Islet of Langerhans (tissue), 1 donor: ENCODE measurements around the gene NEDD4L.

ENCODE experiments used
- FAIRE-seq: peaks from one replicate; lab custom pipeline; 2011; peaks lifted over from hg19 to GRCh38; lab: Jason Lieb, UNC

Gene NEDD4L

GRCh38 chr18:58119819-58120218, 75.8 kb downstream of the NEDD4L start:
- FAIRE-seq: no peak

DNA sequence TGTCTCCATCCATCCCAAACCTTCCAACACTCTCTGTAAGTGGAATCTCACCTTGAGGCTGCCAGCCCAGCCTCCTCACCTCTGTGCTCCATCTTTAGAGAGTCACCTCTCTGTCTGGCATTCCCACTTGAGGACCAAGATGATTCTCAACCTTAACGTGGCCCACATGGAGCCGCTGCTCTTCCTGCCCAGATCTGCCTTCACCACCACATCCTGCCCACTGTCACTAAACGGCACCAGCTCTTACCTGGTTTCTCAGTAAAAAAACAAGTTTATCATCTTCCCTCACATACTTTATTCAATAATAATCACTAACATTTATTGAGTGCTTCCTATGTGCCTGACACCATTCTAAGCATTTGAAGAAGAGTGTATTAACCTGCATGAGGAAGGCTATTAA, 80.4 kb downstream of the NEDD4L start:
- FAIRE-seq: no peak

GRCh38 chr18:58125183-58125582, 81.2 kb downstream of the NEDD4L start:
- no peak for FAIRE-seq

DNA sequence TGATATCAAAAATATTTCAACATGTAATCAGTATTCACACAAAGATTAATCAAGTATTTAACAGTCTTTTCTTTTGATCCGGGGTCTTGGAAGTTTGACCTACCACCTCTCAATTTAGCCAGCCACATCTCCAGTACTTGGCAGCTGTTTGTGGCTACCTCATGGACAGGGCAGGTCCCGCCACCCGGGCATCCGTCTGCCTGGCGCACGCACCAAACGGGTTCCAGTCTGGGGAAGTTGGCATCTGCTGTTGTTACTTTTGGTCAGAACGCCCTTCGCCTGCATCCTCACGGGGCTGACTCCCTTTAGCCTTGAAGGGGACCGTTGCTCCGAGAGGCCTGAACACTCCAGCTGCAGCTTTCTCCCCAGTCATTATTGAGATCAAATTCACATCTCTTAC, 81.7 kb downstream of the NEDD4L start:
- no peak for FAIRE-seq

DNA sequence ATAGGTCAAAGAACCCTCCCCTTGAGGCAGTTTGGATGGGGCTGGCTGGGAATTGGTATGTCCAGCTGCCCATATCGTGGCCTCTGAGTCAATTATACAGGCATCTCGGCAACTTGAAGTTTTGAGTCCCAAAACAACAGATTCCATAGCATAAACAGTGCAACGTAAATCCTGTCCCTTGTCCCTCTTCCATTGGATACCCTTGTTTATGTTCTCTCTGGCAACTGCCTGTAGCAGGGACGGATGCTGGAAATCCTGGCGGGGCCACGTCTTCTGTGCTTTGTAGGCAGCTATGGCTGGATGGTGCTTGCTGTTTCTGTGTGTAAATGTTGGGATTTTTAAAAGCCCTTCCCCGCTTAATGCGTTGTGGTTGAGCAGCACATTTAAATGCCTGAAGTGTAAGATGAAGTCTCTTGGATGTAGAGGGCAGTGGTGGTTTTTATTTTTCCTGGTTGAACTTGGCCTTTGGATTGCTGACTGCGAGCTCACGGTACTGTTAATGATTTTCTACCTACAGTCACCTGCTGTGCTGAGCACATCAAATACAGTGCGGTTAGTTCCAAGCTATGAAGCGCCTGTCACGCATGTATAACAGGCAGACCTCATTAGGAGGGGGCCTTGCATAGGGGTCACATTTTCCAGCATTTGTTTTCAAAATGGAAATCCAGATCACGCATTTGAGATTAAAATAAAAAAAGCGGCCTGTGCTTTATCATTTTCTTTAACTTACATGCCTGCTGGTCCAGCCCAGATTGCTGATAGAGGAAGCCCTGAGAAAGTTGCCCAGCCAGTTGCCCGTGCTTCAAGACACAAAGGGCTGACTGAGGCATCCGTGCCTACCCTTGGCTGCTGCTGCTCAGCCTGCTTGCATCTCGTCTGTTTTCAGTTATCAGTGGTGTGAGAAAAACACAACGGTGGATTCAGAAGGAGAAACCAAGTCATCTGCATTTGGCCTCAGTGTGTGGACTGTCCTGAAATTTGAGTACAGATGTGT, 84.7 kb downstream of the NEDD4L start:
- peak; percentile 96 for FAIRE-seq

GRCh38 chr18:58132595-58133261, 88.7 kb downstream of the NEDD4L start:
- no peak for FAIRE-seq

GRCh38 chr18:58135183-58135641, 91.2 kb downstream of the NEDD4L start:
- FAIRE-seq: no peak

- peak; percentile 96 for FAIRE-seq
Measured at GRCh38 chr18:58135701-58136331, 91.8 kb downstream of the NEDD4L start.

DNA sequence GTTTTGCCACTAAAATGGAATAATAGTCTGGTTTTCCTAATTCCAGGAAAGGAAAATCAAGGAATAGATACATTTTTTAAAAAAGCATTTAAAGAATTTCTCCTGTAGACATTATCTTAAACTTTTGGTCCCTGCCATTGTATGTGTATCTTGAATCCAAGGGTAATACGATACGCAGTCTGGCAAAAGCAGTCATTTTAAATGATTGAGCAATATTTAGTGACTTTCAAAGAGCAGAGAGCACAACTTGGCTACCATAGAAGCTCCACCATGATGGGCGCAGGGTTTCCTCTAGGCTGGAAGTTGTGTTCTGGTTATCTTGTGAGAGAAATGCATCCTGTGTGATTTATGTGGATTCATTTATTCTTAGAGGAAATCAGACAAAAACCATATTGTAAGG, 92.9 kb downstream of the NEDD4L start:
- FAIRE-seq: no peak

DNA sequence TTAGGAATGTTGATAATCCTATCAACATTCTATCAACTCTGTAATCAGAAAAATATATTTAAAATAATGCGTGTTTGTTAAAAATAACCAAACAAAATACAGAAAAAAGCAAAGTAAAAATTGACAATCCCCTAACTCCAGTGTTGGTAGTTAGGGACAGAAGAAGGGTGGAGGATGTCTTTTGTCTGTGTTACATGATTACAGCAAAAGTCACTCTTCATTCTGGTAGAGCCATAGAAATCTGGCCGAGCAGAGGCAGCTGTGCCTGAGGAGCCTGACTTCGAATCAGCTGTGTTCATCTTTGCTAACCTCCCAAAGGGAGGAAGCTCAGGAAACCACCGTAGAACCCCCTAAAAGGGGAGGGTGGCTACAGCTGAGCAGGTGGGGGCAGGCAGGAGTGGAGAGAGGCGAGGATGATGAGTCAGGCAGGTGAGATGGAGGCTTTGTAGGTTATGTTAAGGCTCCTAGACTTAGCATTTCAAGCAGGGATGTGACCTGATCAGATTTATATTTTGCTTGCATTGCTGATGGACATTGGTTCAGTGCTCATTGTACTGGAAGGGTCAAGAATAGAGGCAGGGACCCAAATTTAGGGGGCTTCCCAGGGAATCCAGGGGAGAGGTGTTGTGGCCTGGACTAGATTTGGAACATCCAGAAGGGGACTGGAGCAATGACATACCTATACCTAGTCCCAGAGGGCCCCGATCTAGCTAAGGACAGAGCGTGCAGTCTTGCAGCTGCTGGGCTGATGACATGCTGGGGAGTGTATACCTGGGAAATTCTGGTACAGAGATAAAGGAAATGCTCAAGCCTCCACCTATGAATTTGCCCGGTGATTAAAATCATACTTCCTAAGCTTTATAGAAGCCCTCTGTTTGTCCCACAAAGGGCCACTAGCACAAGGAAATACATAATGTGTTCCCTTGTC, 95.7 kb downstream of the NEDD4L start:
- FAIRE-seq: no peak

GRCh38 chr18:58140387-58141325, 96.6 kb downstream of the NEDD4L start:
- no peak for FAIRE-seq

- no peak for FAIRE-seq
Measured at GRCh38 chr18:58143386-58143785, 99.4 kb downstream of the NEDD4L start.

DNA sequence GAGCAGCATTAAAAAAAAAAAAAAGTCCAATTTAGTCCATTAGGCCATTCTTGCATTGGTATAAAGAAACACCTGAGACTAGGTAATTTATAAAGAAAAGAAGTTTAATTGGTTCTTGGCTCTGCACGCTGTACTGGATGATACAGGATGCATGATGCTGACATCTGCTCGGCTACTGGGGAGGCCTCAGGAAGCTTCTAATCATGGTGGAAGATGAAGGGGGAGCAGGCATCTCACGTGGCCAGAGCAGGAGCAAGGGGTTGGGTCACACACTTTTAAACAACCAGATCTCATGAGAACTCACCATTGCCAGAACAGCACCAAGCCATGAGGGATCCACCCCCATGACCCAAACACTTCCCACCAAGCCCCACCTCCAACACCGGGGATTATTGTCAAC, 100.1 kb downstream of the NEDD4L start:
- FAIRE-seq: no peak

GRCh38 chr18:58144671-58145285, 100.8 kb downstream of the NEDD4L start:
- no peak for FAIRE-seq

GRCh38 chr18:58146099-58146498, 102.1 kb downstream of the NEDD4L start:
- FAIRE-seq: no peak

GRCh38 chr18:58148954-58149471, 105.0 kb downstream of the NEDD4L start:
- no peak for FAIRE-seq

DNA sequence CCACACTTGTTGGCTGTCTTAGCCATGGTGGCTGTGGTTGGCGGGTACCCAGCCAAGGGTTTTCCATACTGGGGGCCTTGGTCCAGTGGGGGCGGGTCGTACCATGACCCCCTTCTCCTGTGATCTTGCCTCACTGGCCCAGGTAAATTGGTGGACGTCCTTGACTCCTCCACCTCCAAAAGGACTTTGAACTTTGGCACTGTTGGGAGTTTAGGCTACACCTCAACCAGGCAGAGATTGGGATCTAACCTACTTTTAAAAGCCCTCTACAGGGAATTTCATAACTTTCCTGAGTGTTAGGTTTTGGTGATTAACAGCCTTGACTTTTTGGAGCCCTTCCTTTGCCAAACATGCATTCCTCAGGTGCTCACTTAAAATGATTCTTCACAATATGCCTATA, 106.7 kb downstream of the NEDD4L start:
- FAIRE-seq: no peak

DNA sequence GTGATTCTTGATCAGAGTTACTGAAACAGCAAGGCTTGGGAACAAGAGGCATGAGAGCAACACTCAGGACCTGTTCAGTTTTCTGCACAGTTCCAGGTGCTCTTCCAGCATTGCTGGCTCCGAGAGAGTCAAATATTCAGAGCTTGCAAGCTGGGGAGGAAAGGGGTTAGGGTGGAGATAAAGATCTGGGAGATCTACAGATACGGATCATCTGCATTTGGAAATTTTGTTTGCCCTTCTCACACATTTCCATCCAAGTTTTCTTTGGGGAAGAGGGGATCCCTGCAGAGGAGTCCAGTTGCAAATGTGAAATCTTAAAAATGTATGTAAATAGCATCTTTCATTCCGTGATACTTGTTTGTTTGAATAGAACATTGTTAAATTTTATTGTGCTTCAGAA, 108.2 kb downstream of the NEDD4L start:
- no peak for FAIRE-seq

DNA sequence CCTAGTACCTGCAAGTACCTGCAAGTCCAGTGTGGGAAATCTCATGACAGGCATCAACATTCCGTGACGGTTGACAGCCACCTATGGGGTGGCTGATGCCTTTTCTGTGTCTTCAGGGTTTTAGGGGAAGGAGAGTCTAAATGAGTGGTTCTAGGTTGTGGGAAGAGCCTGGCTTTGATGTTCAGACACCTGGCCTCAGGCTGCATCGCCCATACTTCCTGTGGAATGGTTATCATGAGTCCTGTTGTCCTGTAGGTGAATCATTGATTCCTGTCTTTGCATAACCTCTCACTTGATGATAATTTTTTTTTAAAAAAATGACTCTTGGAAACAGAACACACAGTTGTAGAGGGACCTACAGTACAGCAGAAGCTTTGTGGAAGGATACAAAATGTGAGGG, 108.9 kb downstream of the NEDD4L start:
- no peak for FAIRE-seq

DNA sequence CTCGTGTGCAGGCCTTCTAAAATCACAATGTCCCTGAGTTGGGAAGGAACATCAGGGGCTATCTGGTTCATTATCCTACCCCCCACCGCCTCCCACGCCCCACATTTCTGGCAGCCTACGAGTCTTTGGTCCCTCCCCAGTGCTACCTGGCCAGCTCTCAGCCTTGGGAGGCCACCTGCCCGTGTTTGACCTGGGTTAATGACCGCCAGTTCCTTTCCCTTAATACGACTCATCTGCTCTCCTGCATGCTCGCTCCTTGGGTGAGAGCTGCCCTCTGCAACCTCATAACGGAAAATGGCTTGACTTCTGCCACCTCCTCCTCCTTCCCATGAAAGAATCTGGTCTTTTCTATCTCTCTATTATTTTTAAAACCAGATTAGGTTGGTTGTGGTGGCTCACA, 112.5 kb downstream of the NEDD4L start:
- no peak for FAIRE-seq
